SU-DHL-6 (cell line): ENCODE data around the gene NFYC.
A peak's percentile ranks its signal among the peaks of the same experiment; 100 is the strongest.

ENCODE experiments used
- H2AFZ ChIP-seq: fragments of 200-600 bp; sonication (generic); 2 replicates; pipeline ENCODE4 v1.6.1; 2014; ENCODE audit warnings: low read depth, mild to moderate bottlenecking, moderate library complexity, mixed read lengths, antibody characterized with exemption, low read length; ENCODE audit not compliant: severe bottlenecking
- H3F3A ChIP-seq: fragments of 200-600 bp; shearing (Covaris generic); 2 replicates; pipeline ENCODE4 v1.6.0; 2016; ENCODE audit warnings: antibody characterized with exemption, mild to moderate bottlenecking; ENCODE audit not compliant: insufficient read depth
- H3K27ac ChIP-seq: fragments of 200-600 bp; sonication (generic); 2 replicates; pipeline ENCODE4 v1.5.1; 2016; ENCODE audit warnings: low read depth, mild to moderate bottlenecking, low read length, moderate library complexity, mixed read lengths
- H3K27me3 ChIP-seq: fragments of 200-600 bp; sonication (generic), shearing (Covaris generic); 2 replicates; pipeline ENCODE4 v1.6.0; 2014; ENCODE audit warnings: mild to moderate bottlenecking, low read length
- H3K36me3 ChIP-seq: fragments of 200-600 bp; sonication (generic); 2 replicates; pipeline ENCODE4 v1.6.1; 2014; ENCODE audit warnings: mild to moderate bottlenecking, low read length, mixed read lengths
- H3K4me2 ChIP-seq: fragments of 300-600, 200-600 bp; shearing (Covaris generic), sonication (generic); 2 replicates; pipeline ENCODE4 v1.6.0; 2014; ENCODE audit warnings: low read length, low read depth, mild to moderate bottlenecking; ENCODE audit not compliant: poor library complexity, severe bottlenecking
- H3K4me3 ChIP-seq: fragments of 200-600 bp; sonication (generic); 2 replicates; pipeline ENCODE4 v1.5.1; 2014; ENCODE audit warnings: antibody characterized with exemption, low read length, mild to moderate bottlenecking, mixed read lengths; ENCODE audit not compliant: insufficient read depth, poor library complexity, severe bottlenecking
- H3K79me2 ChIP-seq: fragments of 200-600 bp; sonication (generic); 2 replicates; pipeline ENCODE4 v1.6.1; 2014; ENCODE audit warnings: mild to moderate bottlenecking, low read length, moderate library complexity; ENCODE audit not compliant: insufficient read depth
- H3K9ac ChIP-seq: fragments of 200-600 bp; sonication (generic); 2 replicates; pipeline ENCODE4 v1.7.0; 2014; ENCODE audit warnings: mild to moderate bottlenecking, low read length
- H3K9me2 ChIP-seq: fragments of 200-600 bp; sonication (generic); replicated peaks from 2 replicates; pipeline ENCODE4 v1.6.1; 2014; ENCODE audit warnings: low read length; ENCODE audit not compliant: insufficient read depth
- H3K9me3 ChIP-seq: fragments of 200-600 bp; sonication (generic); 2 replicates; pipeline ENCODE4 v1.6.1; 2014; ENCODE audit warnings: low read length, mixed read lengths; ENCODE audit not compliant: insufficient read depth
- H4K20me1 ChIP-seq: fragments of 200-600 bp; sonication (generic); 2 replicates; pipeline ENCODE4 v1.6.1; 2014; ENCODE audit warnings: low read depth, mild to moderate bottlenecking, antibody characterized with exemption, low read length, moderate library complexity, mixed read lengths
- EZH2phosphoT487 ChIP-seq: fragments of 200-600 bp; sonication (generic), shearing (Covaris generic); conservative IDR thresholded peaks from 2 replicates; pipeline ENCODE4 v1.6.1; 2018; ENCODE audit warnings: mild to moderate bottlenecking, antibody characterized with exemption, low read length, moderate library complexity, mixed read lengths
- TF ChIP-seq, protein P1 (sequence below): fragments of 200-600 bp; sonication (generic); IDR thresholded peaks from one replicate; pipeline ENCODE4 v1.5.1; 2017; ENCODE audit warnings: antibody characterized with exemption, mild to moderate bottlenecking, low read length, moderate library complexity; ENCODE audit not compliant: insufficient read depth, poor library complexity, severe bottlenecking

The NFYC gene

DNA sequence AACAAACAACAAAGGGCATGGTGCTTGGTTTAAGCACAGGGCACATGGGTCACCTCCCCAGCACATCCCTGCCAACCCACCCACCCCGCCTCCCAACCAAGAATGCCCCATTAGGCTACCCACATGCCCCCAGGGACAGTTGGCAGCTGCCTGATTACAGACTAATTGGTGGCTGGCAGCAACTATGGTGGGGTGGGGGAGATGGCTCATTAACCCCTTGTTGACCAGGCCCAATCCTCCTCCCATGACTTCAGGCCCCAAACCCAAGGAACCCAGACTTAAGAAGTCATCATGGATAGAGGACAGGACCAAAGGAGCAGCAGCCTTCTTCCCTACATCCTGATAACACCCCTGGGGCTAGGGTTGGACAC is 27.4 kb upstream of the NFYC start:
- no peak for TF ChIP-seq EZH2phosphoT487
- TF ChIP-seq, protein P1, sequence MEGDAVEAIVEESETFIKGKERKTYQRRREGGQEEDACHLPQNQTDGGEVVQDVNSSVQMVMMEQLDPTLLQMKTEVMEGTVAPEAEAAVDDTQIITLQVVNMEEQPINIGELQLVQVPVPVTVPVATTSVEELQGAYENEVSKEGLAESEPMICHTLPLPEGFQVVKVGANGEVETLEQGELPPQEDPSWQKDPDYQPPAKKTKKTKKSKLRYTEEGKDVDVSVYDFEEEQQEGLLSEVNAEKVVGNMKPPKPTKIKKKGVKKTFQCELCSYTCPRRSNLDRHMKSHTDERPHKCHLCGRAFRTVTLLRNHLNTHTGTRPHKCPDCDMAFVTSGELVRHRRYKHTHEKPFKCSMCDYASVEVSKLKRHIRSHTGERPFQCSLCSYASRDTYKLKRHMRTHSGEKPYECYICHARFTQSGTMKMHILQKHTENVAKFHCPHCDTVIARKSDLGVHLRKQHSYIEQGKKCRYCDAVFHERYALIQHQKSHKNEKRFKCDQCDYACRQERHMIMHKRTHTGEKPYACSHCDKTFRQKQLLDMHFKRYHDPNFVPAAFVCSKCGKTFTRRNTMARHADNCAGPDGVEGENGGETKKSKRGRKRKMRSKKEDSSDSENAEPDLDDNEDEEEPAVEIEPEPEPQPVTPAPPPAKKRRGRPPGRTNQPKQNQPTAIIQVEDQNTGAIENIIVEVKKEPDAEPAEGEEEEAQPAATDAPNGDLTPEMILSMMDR = no peak
- H3K27ac ChIP-seq = no peak overlapping the region
- H3K9me3 ChIP-seq = no peaks in the 10 kb centered on the region
- no peak overlapping the region for H3K4me3 ChIP-seq
- H3K9ac ChIP-seq = no peak overlapping the region
- no peaks in the 10 kb centered on the region for H3K27me3 ChIP-seq
- no peaks in the 10 kb centered on the region for H3K36me3 ChIP-seq
- H3K4me2 ChIP-seq = no peak overlapping the region
- no peaks in the 10 kb centered on the region for H3K79me2 ChIP-seq
- no peaks in the 10 kb centered on the region for H4K20me1 ChIP-seq
- no peak overlapping the region for H2AFZ ChIP-seq
- 0 out of 2 replicates have a peak, but pooled peaks cover 4% of the 10 kb centered on the region for H3F3A ChIP-seq
- no peaks in the 10 kb centered on the region for H3K9me2 ChIP-seq

DNA sequence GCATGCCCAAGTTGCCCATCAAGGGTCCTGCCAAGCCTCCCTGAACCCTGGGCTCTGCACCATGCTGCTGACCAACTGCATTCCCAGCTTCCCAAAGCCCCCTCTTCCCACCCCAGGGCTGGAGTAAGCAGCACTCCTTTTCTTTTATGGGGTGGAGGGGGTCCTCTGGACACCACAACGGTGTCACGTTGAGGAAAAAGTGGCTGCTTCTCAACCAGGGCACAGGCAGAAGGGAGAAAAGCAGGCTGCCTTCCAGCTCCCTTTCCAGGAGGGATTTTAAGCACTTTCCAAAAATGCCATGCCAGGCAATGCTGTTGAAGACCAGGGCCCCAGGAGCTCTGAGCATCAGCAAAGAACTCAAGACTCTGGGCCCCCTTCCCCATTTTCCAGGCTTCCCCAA is 26.7 kb upstream of the NFYC start:
- H3K9me2 ChIP-seq = no peaks in the 10 kb centered on the region
- 0 out of 2 replicates have a peak, but pooled peaks cover 4% of the 10 kb centered on the region for H3F3A ChIP-seq
- H3K4me3 ChIP-seq = no peak overlapping the region
- no peaks in the 10 kb centered on the region for H4K20me1 ChIP-seq
- H3K36me3 ChIP-seq = no peaks in the 10 kb centered on the region
- TF ChIP-seq EZH2phosphoT487 = no peak
- TF ChIP-seq, protein P1 = no peak
- peak overlapping the region; percentile 53 for H3K4me2 ChIP-seq
- no peaks in the 10 kb centered on the region for H3K79me2 ChIP-seq
- H2AFZ ChIP-seq = no peak overlapping the region
- H3K9me3 ChIP-seq = no peaks in the 10 kb centered on the region
- H3K27me3 ChIP-seq = no peaks in the 10 kb centered on the region
- H3K9ac ChIP-seq = peak overlapping the region; percentile 56
- no peak overlapping the region for H3K27ac ChIP-seq

DNA sequence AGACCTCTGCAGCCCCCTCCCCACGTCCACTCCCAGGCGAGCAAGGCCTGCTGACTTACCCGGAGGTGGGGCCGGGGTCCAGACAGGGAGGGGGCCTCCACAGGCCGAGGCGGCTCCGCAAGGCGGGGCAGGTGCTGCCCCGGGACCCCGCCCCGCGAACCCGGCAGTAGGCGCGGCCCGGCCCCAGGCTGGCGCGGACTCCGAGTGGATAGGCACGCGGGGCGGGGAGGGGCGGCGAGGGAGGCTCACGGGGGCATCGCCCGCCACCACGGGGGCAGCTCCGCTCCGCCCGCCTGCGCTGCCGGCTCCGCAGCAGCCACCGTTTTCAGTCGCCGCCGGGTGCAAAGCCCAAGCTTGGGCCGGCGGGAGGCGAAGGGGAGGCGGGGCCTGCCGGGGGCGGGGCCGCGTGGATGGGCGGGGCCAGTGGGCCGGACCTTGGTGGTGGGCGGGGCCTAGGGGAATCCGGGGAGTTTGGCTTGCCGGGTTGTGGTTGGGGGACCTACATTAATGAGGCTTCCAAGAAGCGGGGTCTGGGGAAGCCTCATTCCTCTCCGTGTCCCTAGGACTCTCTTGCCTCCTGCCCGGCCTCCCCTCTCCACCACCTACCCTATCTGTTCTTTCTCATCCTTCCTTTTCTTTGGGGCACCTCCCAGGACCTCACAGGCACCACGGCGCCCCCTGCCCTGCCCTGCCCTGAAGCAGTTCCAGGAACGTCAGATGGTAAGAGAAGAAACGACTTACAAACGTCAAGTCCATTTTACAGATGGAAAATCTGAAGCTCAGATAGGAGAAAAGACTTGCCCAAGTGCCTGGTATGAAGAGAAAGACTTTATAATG is 26.0 kb upstream of the NFYC start, which contains the start of gene RIMS3:
TSS of gene RIMS3 (minus strand) at position 348 of the 837 bp plus-strand sequence. CDS start 23,757 bp downstream, outside the sequence.
- H3K27ac ChIP-seq = no peak within 1 kb of the TSS

More for the DNA sequence above, 26.0 kb upstream of the NFYC start, which contains the start of gene RIMS3:
- Histone ChIP-seq H3K9me2 (no peaks in the 10 kb centered on the region), H2AFZ (peak within 1 kb of the TSS; percentile 96), H3K9ac (peak within 1 kb of the TSS; percentile 56), H3K79me2 (no peaks in the 10 kb centered on the region), H3F3A (0 out of 2 replicates have a peak, but pooled peaks cover 4% of the 10 kb centered on the region), H3K9me3 (no peaks in the 10 kb centered on the region), H4K20me1 (no peaks in the 10 kb centered on the region), H3K36me3 (no peaks in the 10 kb centered on the region), H3K4me3 (peak within 1 kb of the TSS; percentile 55), H3K4me2 (peak within 1 kb of the TSS; percentile 53), H3K27me3 (no peaks in the 10 kb centered on the region)
- TF ChIP-seq EZH2phosphoT487 = no peak
- TF ChIP-seq, protein P1 = peak; percentile 88
